Muscle of arm (tissue), 12 donors: ENCODE results near the gene HMOX2. TPM values are rescaled to one million over a fixed set of nuclear protein-coding genes. Genes with fewer than 3 reads are reported as not detected.

Source experiments
- DNase-seq: peaks from one replicate; pipeline ENCODE4 v3.0.0-alpha.2; 2013
- polyA plus RNA-seq, 12 donors: library from polyadenylated mRNA; unstranded; fragments of 120-200 nt; gene quantifications; one replicate each; pipeline ENCODE4 v1.2.1, GENCODE V29; 2013; ENCODE audit not compliant: insufficient read length in 12 of 12

Gene HMOX2
- polyA plus RNA-seq, 12 donors, result 30.4 to 52.1 (median 37.3) TPM; not detected in 1

- DNase-seq, result no peak
These were observed 44.7 kb downstream of the HMOX2 start for GRCh38 chr16:4520913-4521312.

DNA sequence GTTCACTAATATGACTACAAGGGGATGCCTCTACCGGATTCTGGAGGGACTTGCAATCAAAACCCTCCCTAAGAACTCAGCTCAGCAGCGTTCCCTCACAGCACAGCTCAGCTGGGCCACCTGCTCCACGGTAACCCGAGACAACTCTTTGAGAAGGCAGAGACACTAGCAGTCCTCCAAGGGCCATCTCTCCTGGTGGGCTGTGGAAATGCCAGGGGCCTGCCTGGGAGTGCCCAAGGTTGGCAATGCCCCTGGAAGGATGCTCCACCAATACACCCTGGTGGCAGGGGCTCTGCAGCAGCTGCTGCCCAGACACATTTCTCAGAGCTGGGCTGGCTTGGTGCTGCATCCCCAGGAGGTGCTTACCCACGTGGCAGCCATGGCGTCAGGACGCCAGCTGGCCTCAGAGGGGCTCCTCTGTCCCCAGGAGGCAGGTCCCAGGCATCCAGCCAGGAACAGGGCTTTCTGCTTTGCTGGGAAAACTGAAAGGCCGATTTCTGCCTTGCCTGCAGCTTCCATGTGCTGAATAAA, 45.9 kb downstream of the HMOX2 start:
- no peak for DNase-seq

GRCh38 chr16:4523686-4524085, 47.5 kb downstream of the HMOX2 start:
- DNase-seq, result no peak

GRCh38 chr16:4524571-4524970, 48.4 kb downstream of the HMOX2 start:
- DNase-seq, result no peak

- DNase-seq, result peak; percentile 76
These were observed 48.9 kb downstream of the HMOX2 start for GRCh38 chr16:4525069-4525468.

- DNase-seq, result no peak
These were observed 49.6 kb downstream of the HMOX2 start for GRCh38 chr16:4525634-4526277.

DNA sequence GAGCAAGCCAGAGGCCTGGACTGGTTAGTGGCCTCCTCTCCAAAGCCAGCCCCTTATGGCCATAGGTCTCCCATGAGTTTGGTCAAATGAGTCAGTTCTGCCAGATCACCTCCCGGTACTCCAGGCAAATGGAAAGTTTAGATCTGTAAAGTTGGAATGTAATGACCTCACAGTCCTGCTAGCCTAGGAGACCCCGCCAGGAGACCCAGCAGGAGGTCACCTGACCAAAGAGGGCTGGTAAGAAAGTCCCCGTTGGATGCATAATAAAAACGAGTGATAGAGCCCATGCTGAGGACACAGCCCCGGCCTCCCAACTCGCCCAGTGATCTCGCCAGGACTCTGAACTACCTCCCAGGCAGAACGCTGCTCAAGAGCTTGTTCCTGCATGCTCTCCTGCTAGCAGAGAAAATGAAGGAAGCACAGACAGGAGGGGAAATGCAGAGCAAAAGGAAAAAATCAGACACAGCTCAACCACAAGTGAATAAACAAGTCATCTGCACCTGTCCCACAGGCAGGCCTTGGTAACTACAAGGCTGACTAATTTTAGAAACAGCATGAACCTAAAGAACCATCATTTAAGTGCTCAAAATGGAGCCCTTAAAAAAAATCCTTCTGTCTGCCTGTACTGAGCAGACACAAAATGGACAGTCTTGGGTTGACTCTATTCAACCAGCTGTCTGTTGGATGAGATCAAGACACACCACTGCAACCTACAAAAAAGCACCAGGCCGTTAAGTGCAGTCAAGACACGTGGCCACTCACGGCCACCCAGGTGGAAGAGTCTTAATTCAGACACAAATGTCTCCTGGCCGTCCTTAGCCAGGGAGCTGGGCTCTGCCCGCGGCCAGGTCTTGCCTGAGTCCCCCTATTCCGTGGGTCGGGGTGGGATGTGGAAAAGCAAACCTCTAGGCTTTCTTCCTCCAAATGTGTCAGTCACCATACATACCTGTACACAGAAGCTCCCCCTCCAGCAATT, 53.2 kb downstream of the HMOX2 start:
- no peak for DNase-seq

- DNase-seq, result no peak
These were observed 55.6 kb downstream of the HMOX2 start for GRCh38 chr16:4531811-4532210.

DNA sequence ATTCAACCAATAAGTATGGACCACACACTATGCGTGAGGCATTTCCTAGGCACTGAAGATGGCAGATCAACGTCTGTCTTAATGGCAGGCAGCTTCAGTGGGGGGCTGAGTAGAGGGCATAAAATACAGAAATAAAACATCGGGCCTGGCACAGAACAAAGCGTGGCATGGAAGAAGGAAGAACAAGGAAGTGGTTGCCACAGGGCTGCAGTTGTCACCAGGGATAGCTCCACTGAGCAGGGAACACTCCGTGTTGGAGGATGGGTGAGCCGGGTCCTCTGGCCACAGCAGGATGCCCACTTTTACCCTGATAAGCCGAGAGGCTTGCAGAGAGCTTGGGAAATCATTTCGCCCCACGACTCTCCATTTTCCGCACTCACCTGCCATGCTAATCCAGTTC, 56.0 kb downstream of the HMOX2 start:
- DNase-seq, result no peak

- no peak for DNase-seq
These were observed 57.3 kb downstream of the HMOX2 start for GRCh38 chr16:4533490-4533889.

- no peak for DNase-seq
These were observed 58.1 kb downstream of the HMOX2 start for GRCh38 chr16:4534151-4534790.

DNA sequence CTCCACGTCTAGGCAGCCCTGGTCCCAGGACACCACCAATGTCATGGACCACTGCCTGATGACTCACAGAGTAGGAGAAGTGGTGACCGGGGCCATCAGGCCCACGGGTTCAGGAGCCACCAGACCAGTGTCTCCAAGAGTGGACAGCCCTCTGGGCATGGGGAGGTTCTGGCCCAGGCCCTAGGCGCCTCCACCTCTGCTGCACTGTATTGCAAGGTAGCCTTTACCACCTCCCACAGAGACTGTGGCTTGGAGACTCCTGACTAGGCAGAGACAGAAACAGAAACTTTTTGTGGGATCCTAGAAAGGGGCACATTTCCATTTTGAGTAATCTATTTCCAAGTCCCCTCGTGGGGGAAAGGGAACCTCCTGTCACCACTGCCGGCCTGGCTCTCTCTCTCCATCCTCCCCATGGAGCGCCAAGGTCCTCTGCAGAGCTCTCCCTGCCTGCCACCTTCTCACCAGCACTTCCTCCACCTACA, 59.5 kb downstream of the HMOX2 start:
- DNase-seq, result no peak

DNA sequence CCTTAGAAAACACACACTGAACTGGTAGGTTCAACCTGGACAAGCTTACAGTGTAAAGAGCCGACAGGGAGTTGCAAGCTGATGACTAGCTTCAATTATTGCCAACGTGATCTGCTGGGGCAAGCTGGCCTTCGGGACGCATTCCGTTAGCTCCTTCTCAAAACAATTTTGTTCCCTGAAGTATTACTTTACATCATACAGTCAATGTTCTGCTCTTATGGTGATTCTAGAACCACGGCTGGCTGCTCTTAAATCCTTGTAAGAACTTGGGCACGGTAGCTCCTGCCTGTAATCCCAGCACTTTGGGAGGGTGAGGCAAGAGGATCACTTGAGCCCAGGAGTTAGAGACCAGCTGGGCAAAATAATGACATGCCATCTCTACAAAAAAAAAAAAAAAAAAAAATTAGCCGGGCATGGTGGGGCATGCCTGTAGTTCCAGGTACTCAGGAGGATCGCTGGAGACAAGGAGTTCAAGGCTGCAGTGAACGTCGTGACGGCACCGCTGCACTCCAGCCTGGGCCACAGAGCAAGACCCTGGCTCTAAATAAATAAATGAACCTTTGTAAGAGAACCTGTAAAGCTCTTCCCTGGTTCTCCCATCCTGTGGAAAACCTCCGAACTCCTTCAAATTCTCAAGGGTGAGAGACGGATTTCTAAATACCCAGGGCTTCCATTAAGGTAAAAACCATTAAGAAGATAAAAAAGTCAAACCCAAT, 60.4 kb downstream of the HMOX2 start:
- no peak for DNase-seq

DNA sequence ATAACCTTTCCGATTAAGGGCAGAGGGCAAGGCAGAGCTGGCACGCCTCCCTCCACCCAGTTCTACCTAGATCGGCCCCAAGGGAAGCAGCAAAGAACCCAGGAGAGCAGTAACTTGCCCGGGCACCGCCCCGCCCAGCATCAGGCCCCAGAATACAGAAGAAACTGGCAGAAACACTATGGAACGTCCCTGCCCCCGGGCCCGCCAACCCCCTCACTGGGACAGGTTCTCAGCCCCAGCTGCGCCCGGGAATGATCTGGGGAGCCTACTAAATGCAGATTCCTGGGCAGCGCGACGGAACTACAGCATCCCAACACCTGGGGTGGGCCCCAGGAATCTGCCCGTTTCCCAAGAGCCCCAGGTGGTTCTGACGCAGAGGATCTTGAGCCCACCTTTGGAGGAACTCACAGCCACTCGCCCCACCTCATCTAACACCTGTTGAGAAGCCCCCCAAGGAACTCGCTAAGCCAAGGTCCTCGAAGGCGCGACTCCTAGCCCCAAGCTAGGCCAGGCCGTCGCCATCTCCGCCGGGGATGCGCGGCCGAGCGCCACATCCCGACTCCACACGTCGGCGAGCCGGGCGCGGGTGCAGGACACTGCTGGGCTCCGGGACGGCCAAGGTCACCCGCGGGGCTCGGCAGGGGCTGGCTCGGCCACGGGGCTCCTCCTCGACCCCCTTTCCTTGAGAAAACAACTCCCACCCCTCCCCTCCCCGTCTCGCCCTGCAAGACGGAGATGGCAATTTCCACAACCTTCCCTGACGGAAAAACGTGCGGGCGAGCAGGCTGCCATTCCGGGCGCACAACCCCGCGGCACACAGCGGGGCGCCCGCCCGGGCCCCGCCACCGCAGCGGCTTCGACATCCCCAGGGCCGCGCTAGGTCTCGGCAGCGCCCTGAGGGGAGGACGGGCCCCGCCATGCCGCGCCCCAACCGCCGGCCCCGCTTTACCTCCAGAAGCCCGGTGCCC, 61.5 kb downstream of the HMOX2 start:
- DNase-seq, result peak; percentile 25

DNA sequence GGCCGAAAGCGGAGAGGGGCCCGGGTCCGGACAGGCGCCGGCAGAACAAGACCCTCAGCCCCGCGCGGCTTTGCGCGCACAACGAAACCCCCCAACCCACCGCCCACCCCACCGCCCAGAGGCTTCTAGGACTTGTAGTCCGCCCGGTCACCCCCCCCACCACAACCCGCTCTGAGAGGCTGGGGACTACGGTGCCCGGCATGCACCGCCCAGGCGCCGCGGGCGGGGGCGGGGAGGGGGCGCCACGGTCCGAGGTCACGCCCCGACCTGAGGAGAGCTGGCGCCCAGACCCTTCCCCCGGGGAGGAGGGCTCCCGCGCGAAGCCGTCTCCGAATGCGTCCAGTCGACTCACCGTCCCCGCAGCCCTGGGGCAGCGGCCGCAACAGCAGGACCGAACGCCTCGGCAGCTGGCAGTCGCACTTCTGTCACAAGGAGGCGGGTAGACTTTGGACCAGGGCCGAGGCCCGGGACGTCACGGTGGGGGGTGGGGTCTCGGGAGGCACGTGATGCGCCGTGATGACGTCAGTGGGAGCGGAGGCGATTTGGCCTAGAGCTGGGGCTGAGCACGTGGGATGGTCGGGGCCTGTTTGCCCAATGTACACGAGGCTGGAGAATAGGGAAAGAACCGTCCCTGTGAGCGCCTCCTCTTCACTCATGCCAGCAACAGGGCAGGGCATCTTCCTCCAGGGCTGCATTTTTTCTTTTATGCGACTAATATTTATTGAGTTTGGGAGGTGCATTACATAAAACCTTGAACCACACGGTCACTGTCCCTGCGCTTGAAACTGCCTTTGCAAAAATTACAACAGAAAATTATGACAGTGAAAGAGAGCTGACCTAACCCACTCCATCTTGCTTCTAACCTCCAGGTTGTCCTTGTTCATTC, 62.4 kb downstream of the HMOX2 start, which contains the start of gene CDIP1:
Gene CDIP1, minus strand, starts transcription at position 424 of the 886 bp plus-strand sequence. CDS start 24,643 bp downstream, outside the sequence.
- DNase-seq, result peak; percentile 97

DNA sequence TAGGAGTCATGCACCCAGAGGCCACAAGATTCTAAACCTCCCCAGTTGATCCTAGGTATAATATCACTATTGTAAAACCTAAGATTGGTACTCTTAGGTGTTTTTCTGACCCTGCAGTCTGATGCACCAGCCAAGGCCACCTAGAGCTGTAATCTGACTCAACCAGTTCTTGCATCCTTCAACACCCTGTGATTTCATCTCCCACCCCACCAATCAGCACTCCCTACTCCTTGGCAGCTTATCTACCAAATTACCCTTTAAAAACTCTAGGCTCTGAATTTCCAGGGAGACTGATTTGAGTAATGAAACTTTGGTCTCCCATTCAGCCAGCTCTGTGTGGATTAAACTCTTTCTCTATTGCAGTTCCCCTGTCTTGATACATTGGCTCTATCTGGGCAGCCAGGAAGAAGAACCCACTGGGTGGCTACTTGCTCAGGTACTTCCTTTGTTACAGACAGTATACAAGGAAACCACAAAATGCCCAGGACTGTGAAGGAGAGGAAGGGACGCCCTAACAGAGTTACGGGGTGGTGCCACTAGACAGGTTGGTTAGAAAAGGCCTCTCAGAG, 63.6 kb downstream of the HMOX2 start:
- no peak for DNase-seq

DNA sequence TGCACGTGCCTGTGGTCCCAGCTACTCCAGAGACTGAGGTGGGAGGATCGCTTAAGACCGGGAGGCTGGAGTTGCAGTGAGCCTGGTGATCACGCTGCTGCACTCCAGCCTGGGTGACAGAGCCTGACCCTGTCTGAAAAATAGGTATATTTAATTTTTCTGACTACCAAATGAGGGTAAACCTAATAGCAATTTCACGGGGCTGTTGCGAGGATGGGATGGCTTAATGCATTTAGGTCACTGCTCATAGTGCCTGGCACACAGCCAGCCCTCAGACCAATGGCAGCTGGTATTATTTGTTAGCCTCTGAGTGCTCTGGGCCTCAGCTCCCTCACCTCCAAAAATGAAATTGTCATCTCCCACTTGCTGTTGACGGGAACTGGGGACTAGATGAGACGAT, 68.3 kb downstream of the HMOX2 start:
- DNase-seq, result no peak

DNA sequence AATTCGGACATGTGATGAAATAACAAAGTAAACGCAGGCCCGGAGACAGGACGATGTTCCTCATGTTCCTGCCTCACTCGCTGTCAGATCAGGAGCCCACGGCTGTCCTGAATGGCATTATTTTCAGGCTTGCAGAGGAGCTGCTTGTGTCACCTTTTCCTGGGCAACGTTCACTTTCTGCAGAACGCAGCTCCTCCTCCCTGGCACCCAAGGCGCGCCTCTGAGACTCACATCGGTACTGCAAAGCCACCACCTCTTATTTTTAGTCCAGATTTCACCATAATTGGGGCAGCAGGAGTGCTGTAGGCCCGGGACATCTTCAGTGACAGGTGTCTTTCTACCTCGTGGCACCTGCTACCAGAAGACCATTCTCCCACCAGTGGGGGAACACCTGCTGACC, 71.9 kb downstream of the HMOX2 start:
- no peak for DNase-seq

DNA sequence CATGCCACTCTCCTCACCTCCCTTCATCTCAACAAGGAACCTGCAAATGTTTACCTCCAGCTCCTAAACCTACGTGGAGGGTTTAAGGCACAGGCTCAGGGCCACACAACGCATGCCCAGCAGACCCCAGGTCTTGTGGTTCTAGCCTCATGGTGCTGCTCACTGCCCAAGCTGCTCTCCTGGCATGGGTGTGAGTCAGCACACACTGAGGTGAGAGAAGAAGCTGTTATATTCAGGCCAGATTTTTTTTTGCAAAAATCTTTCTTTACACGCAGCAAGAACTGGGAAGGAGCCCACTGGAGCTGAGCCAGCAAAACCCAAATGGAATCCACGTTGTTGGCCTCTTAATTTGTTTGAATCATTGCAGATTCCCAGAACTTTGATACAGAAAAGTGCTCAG, 74.4 kb downstream of the HMOX2 start:
- no peak for DNase-seq
